Vagina (tissue), 2 donors: ENCODE results near the gene OR5J2.

Experiments
- POLR2A ChIP-seq, 2 donors: fragments of 450-650 bp; IDR thresholded peaks; one replicate each; pipeline ENCODE4 v1.6.1; 2017; ENCODE audit warnings: antibody characterized with exemption in 2 of 2, mild to moderate bottlenecking in 2 of 2, moderate library complexity in 2 of 2
- POLR2AphosphoS5 ChIP-seq, 2 donors: sonication (generic); formaldehyde crosslinking; IDR thresholded peaks; one replicate each; pipeline ENCODE4 v1.9.0; 2017; ENCODE audit warnings: antibody characterized with exemption in 2 of 2, mild to moderate bottlenecking in 2 of 2, low read depth in 1 of 2; ENCODE audit not compliant: insufficient read depth in 1 of 2

- TF ChIP-seq POLR2AphosphoS5 (IDR thresholded peaks at IDR 0.05; ENCODE audit: insufficient read depth in 1 of 2, low read depth in 1 of 2) (no peak), POLR2A (IDR thresholded peaks at IDR 0.05) (no peak)
Observed at GRCh38 chr11:56176318-56176717, at the start of gene OR5J2.
